ENCODE results near the gene PASD1. TPM values are rescaled to one million over a fixed set of nuclear protein-coding genes. Genes with fewer than 3 reads are reported as not detected.

Gene PASD1
- total and polyA plus RNA-seq, 8 donors: 0.04 to 0.20 (median 0.09) TPM; not detected in 3

- H3K9me3 ChIP-seq: no peaks in the 10 kb centered on the region
- no peak overlapping the region for H3K4me3 ChIP-seq
- no peak for TF ChIP-seq CTCF (IDR thresholded peaks at IDR 0.05)
- H3K27ac ChIP-seq: no peak overlapping the region
- intact Hi-C loops (cut with DNase I): no loop called here
- ATAC-seq (no peak), DNase-seq (no peak)
- no peaks in the 10 kb centered on the region for H3K4me1 ChIP-seq
- H3K27me3 ChIP-seq: no peaks in the 10 kb centered on the region
- no peaks in the 10 kb centered on the region for H3K36me3 ChIP-seq
Observed at GRCh38 chrX:151631822-151632221, 68.3 kb downstream of the PASD1 start.

DNA sequence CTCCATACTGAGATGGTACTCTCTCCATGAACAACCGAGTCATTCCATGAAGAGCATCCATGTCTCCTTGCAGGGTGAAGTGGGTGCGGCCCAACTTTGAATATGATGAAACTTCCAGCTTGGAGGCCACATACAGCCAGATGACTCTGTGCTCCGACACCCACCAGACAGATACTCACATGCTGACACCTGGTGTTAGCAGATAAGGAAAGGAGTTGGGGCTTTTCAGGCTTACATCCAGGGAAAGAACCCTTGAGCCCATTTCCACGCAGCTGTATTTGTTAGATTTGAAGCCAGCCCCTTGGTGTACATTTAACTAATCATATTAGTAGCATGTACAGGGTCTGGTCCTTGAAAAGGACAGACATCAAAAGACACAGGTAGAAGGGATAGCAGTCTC, 69.7 kb downstream of the PASD1 start:
- no peaks in the 10 kb centered on the region for H3K36me3 ChIP-seq
- ATAC-seq (no peak), DNase-seq (no peak)
- TF ChIP-seq CTCF (IDR thresholded peaks at IDR 0.05): no peak
- no peak overlapping the region for H3K4me3 ChIP-seq
- no peaks in the 10 kb centered on the region for H3K27me3 ChIP-seq
- no peaks in the 10 kb centered on the region for H3K9me3 ChIP-seq
- intact Hi-C loops (cut with DNase I): no loop called here
- no peaks in the 10 kb centered on the region for H3K4me1 ChIP-seq
- no peak overlapping the region for H3K27ac ChIP-seq

DNA sequence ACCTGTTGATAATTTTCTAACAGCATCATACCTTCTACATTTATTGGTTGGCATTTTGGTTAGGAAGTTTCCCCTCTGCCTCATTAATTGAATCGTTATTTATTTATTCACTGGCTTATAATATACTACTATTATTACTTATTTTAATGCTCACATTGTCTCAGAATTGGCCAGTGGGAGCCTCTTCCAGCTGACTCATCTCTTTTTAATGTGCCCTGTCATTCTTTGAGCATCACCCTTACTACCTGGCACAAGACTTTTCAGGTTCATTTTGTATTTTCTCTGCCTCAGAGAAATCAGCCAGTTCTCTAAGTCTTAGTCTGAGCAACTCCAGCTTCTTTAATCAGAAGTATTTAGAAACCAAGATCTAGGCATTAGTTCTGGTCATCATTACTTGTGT, 71.5 kb downstream of the PASD1 start:
- intact Hi-C loops (cut with DNase I): no loop called here

GRCh38 chrX:151641564-151641963, 78.1 kb downstream of the PASD1 start:
- H3K36me3 ChIP-seq: no peaks in the 10 kb centered on the region
- no peak overlapping the region for H3K27ac ChIP-seq
- TF ChIP-seq CTCF (IDR thresholded peaks at IDR 0.05): no peak
- no peaks in the 10 kb centered on the region for H3K4me1 ChIP-seq
- intact Hi-C loops (cut with DNase I): no loop called here
- no peaks in the 10 kb centered on the region for H3K9me3 ChIP-seq
- H3K4me3 ChIP-seq: no peak overlapping the region
- peaks cover 0 to 3% of the 10 kb centered on the region in 2 donors for H3K27me3 ChIP-seq
- DNase-seq (no peak), ATAC-seq (no peak)

More for the DNA sequence above, 71.5 kb downstream of the PASD1 start:
- Histone ChIP-seq H3K36me3 (no peaks in the 10 kb centered on the region), H3K27me3 (no peaks in the 10 kb centered on the region), H3K4me1 (no peaks in the 10 kb centered on the region), H3K4me3 (no peak overlapping the region), H3K9me3 (no peaks in the 10 kb centered on the region), H3K27ac (no peak overlapping the region)
- no peak for TF ChIP-seq CTCF (IDR thresholded peaks at IDR 0.05)
- no peak for ATAC-seq
- DNase-seq: no peak

GRCh38 chrX:151675121-151675746, 111.8 kb downstream of the PASD1 start:
- Histone ChIP-seq H3K27me3 (no peaks in the 10 kb centered on the region), H3K27ac (no peak overlapping the region), H3K36me3 (no peaks in the 10 kb centered on the region), H3K4me1 (no peaks in the 10 kb centered on the region), H3K4me3 (no peak overlapping the region), H3K9me3 (no peaks in the 10 kb centered on the region)
- ATAC-seq: no peak
- intact Hi-C loops (cut with DNase I): no loop called here
- TF ChIP-seq CTCF (IDR thresholded peaks at IDR 0.05): no peak
- no peak for DNase-seq

Data from left lung (tissue), 10 donors.